SJSA1 (cell line): ENCODE data around the gene ACER2. TPM values are rescaled to one million over a fixed set of nuclear protein-coding genes. Genes with fewer than 3 reads are reported as not detected.
"Not testable (repeated sequence)": the region's sequence is repeated elsewhere in the genome, so short reads cannot be mapped to it uniquely, and the experiment has no call there.

Experiments used
- DNase-seq, 2 experiments: peaks; one replicate each; pipeline ENCODE4 v3.0.0-alpha.2; 2015 to 2020; ENCODE audit warnings: low spot score in 2 of 2, low read depth in 1 of 2
- H3K27ac ChIP-seq: fragments of 250-450 bp; sonication (Bioruptor Pico); 2 replicates; pipeline ENCODE4 v1.5.1; 2020; ENCODE audit warnings: mild to moderate bottlenecking, moderate library complexity
- H3K27me3 ChIP-seq: fragments of 250-450 bp; sonication (Bioruptor Pico); replicated peaks from 2 replicates; pipeline ENCODE4 v1.5.1; 2020; ENCODE audit warnings: mild to moderate bottlenecking, moderate library complexity
- H3K36me3 ChIP-seq: fragments of 250-450 bp; sonication (Bioruptor Pico); 2 replicates; pipeline ENCODE4 v1.5.1; 2020; ENCODE audit warnings: mild to moderate bottlenecking
- H3K4me1 ChIP-seq: fragments of 250-450 bp; sonication (Bioruptor Pico); replicated peaks from 2 replicates; pipeline ENCODE4 v1.6.1; 2021; ENCODE audit warnings: mild to moderate bottlenecking
- H3K4me3 ChIP-seq: fragments of 250-450 bp; sonication (Bioruptor Pico); 2 replicates; pipeline ENCODE4 v1.5.1; 2020; ENCODE audit warnings: mild to moderate bottlenecking
- H3K9me3 ChIP-seq: fragments of 250-450 bp; sonication (Bioruptor Pico); replicated peaks from 2 replicates; pipeline ENCODE4 v1.5.1; 2020; ENCODE audit warnings: mild to moderate bottlenecking
- total RNA-seq: library from RNA; depleted of rRNA; stranded (reverse); fragments of >200 nt; shearing (Covaris generic); gene quantifications from 2 replicates; pipeline ENCODE4 v1.2.3, GENCODE V29; 2014

The ACER2 gene
- total RNA-seq, 1 experiment from 2014 or later, result 0.82 TPM

DNA sequence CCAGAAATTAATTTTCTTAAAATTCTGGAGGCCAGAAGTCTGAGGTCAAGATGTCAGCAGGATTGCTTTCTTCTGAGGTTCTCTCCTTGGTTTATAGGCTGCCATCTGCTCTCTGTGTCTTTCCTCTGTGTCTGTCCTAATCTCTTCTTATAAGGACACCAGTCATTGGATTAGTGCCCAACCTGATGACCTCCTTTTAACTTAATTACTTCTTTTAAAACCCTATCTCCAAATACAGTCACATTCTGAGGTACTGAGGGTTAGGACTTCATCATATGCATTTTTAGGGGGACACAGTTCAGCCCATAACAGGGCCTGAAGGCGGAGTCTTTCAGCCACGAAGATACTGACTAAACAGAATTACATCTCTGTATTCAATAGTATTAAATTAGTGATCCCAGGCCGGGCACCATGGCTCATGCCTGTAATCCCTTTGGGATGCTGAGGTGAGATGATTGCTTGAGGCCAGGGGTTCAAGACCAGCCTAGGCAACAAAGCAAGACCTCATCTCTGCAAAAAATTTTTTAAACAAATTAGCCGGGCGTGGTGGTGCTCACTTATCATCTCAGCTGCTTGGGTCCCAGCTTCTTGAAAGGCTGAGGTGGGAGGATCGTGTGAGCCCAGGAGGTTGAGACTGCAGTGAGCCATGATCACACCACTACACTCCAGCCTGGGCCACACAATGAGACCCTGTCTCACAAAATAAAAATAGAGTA is 22.9 kb upstream of the ACER2 start:
- no peaks in the 10 kb centered on the region for H3K9me3 ChIP-seq
- DNase-seq, result no peak
- H3K4me1 ChIP-seq, result peaks cover 3% of the 10 kb centered on the region; the same call in 1 of the 2 replicates
- no peaks in the 10 kb centered on the region for H3K36me3 ChIP-seq
- no peaks in the 10 kb centered on the region for H3K27me3 ChIP-seq
- no peak overlapping the region for H3K27ac ChIP-seq
- no peak overlapping the region for H3K4me3 ChIP-seq

DNA sequence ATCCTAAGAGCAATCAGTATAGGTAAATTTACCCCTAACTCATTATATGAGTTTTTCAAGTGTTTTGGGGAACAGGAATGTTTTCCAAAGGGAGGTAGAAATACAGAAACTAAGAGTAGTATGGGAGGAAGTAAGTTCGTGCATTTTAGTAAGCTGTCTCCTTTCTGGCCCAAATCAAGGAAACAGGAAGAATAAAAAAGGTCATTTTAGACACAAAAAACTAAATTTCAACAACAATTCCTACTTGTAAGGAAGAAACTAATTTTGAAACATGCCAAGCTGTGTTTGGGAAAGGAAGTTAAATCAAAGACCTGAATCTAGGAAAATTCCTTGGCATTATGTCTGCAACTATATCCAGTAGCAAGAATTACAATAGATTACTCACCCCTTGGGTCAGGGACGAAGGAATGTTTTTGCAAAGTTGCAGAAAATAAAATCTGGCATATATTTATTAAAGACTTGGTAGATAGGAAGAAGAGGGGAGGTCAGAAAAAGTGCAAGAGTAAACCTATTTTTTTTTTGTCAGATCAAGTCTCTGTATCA is 22.2 kb upstream of the ACER2 start:
- Histone ChIP-seq H3K36me3 (no peaks in the 10 kb centered on the region), H3K27ac (no peak overlapping the region), H3K27me3 (no peaks in the 10 kb centered on the region), H3K4me3 (no peak overlapping the region), H3K9me3 (no peaks in the 10 kb centered on the region), H3K4me1 (no peaks in the 10 kb centered on the region)
- DNase-seq, result no peak

DNA sequence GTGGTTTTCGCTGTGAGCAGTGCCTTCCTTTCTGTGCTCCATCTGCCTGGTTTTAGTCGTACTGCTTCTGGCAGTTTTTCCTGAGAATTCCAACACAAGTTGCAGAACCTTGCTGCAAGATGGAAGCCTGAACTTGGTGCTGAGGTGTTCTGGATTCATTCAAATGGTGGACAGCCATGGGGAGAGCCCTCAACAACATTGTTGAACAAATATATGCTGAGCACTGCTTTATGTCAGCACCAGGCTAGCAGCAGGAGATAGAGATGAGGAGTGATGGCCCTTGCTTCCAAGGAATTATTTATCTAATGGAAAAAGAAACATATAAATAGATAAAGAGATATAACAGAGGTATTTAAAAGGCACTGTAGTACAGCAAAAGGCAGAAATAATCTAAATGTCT is 21.5 kb upstream of the ACER2 start:
- DNase-seq, result no peak
- no peak overlapping the region for H3K27ac ChIP-seq
- no peaks in the 10 kb centered on the region for H3K27me3 ChIP-seq
- H3K36me3 ChIP-seq, result no peaks in the 10 kb centered on the region
- no peaks in the 10 kb centered on the region for H3K4me1 ChIP-seq
- no peak overlapping the region for H3K4me3 ChIP-seq
- H3K9me3 ChIP-seq, result no peaks in the 10 kb centered on the region

DNA sequence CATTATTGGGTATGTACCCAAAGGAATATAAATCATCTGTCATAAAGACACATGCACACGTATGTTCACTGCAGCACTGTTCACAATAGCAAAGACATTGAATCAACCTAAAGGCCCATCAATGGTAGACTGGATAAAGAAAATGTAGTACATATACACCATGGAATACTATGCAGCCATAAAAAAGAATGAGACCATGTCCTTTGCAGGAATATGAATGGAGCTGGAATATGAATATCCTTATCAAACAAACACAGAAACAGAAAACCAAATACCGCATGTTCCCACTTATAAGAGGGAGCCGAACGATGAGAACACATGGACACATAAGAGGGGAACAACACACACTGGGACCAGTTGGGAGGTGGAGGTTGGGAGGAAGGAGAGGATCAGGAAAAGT is 19.3 kb upstream of the ACER2 start:
- H3K4me3 ChIP-seq, H3K27me3 ChIP-seq: not testable (repeated sequence)

DNA sequence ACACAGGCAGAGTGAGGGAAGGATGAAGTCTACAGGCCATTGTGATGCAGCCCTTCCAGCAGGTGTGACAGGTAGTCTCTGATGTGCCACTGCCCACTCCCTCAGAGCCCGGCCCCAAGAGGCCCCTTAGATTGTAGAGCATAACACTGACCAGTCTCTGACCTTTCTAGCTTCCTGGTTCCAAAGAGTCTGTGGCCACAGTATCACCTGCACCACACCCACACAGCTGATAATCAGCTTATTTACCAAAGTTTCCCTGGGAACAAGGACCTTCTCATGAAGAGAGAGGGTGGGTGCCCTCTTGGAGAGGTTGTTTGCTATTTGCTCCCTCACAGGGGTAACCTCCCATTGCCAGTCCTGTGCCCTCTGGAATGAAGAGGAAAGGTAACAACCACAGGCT is 11.0 kb upstream of the ACER2 start:
- Histone ChIP-seq H3K4me1 (no peaks in the 10 kb centered on the region), H3K9me3 (no peaks in the 10 kb centered on the region), H3K4me3 (no peak overlapping the region), H3K27me3 (no peaks in the 10 kb centered on the region), H3K27ac (no peak overlapping the region), H3K36me3 (no peaks in the 10 kb centered on the region)
- no peak for DNase-seq

More for the DNA sequence above, 19.3 kb upstream of the ACER2 start:
- not testable (repeated sequence) for H3K9me3 ChIP-seq, H3K4me1 ChIP-seq, H3K27ac ChIP-seq, DNase-seq, H3K36me3 ChIP-seq

DNA sequence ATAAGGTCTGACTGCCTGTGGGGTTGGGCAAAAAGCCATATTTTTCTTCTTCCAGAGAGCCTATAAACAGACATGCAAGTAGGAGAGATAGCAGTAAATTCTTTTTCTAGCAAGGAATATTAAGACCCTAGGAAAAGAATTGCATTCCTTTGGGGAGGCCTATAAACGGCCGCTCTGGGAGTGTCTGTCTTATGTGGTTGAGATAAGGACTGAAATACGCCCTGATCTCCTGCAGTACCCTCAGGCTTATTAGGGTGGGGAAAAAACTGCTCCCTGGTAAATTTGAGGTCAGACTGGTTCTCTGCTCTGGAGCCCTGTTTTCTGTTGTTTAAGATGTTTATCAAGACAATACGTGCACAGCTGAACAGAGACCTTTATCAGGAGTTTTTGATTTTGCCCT is 5.6 kb upstream of the ACER2 start:
- H3K36me3 ChIP-seq, H3K27ac ChIP-seq, H3K4me1 ChIP-seq, H3K27me3 ChIP-seq, DNase-seq, H3K9me3 ChIP-seq, H3K4me3 ChIP-seq: not testable (repeated sequence)

DNA sequence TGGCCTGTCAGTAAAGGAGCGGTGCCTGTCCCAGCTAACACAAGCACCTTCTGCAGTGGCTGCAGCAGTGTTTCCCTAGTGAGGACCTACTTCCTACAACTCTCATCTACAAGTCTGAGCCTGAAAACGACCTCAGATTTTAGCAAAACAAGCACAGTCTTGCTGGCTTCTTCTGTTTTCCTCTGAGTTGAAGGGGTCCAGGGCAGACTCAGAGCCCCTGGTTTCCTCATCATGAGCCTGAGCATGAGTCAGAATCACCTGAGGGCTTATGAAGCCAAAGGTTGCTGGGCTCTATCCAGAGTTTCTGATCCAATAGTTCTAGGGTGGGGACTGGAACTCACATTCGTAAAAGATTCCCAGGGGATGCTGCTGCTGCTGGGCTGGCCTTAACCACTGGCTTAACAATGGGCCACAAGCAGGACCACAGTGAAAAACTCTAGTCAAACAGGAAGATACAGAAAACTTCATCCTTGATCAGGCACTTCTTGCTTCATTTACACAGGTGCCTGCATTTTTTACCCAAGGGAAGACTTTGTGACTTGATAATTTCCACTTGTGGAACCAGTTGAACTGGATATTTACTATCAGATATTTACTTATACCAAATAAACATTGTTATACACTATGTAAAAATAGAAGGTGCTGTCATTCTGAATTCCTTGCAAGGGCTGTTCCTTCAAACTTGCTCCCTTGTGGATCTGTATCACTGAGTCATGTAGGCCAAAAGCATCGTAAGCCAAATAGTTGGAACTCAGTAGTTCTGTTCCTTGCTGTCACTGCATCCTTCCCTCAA is 4.3 kb upstream of the ACER2 start:
- no peaks in the 10 kb centered on the region for H3K4me1 ChIP-seq
- no peaks in the 10 kb centered on the region for H3K36me3 ChIP-seq
- no peaks in the 10 kb centered on the region for H3K27me3 ChIP-seq
- no peak for DNase-seq
- H3K9me3 ChIP-seq, result no peaks in the 10 kb centered on the region
- no peak overlapping the region for H3K27ac ChIP-seq
- no peak overlapping the region for H3K4me3 ChIP-seq

DNA sequence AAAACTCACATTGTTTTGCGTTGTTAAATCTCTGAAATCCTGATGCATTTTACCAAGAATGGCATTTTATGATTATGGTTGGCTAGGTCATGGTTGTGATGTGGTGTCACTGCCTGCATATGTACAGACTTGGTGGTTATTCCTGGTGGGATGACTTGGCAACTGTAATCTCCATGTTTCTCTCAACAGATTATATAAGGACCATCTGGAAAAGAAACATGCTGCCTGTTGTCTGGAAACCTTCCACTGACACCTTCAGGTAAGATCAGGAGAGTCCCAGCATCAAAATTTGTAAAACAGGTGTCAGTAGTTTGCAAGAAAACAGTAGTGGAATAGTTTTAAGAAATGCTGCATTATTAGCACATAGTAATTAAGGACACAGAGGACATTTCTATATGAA is 3.0 kb upstream of the ACER2 start:
- no peak for DNase-seq
- H3K9me3 ChIP-seq, result no peaks in the 10 kb centered on the region
- H3K4me1 ChIP-seq, result no peaks in the 10 kb centered on the region
- no peak overlapping the region for H3K27ac ChIP-seq
- H3K36me3 ChIP-seq, result no peaks in the 10 kb centered on the region
- no peaks in the 10 kb centered on the region for H3K27me3 ChIP-seq
- no peak overlapping the region for H3K4me3 ChIP-seq

DNA sequence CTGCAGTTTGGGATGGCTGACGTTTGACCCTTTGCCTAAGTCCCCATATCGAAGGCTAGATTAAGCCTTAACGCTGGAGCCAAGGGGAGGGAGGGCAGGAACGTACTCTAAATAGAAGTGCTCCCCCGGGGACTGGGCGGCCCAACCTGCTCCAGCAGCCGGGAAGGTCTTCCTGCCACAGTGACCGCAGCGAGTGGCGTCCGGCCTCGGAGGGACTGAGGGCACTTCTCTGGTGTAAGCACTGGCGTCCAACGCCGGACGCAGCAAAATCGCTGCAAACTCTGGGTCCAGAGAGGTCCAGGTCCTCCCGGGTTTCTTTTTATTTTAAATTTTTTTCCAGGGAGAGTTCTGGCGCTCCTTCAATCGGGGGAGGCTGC is 505 bp upstream of the ACER2 start:
- no peaks in the 10 kb centered on the region for H3K4me1 ChIP-seq
- H3K27ac ChIP-seq, result no peak overlapping the region
- no peaks in the 10 kb centered on the region for H3K9me3 ChIP-seq

DNA sequence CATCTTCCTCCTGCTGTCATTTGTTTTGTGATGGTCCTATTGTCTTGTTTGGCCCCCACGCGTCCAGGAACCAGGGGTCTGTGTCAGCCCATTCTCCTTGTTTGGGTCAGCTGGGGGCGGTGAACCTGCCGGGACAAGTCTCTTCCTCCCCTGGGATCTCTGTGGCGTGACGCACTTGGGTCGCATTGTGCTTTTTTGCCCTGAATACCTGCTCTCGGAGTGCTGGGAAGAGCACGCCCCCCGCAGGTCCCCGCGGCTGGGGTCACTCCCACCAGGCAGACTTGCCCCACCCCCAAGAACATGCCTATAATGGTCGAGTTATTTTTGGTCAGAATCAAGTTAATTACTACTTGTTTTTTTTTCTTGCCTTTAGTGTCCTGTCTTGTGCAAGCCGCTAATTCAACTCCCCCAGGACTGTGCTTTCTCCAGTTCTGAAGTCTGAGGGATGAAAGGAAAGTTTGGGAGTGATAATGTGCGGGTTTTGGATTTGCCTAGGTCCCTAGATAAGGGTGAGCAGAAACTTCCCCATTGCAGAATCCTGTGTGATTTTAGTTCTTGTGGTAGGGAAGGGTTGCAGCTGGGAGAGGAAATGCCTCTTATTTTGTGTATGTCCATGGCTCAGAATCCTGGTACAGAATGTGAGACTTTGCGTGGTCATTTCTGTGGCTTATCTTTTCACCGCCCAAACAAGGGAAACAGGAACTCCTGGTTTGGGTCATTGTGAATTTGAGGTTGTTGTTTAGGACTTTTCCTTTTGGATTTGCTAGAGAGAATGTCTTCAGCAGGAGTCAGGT is 789 bp downstream of the ACER2 start:
- H3K27ac ChIP-seq, result no peak overlapping the region
- no peaks in the 10 kb centered on the region for H3K4me1 ChIP-seq
- no peak for DNase-seq
- no peaks in the 10 kb centered on the region for H3K27me3 ChIP-seq
- H3K36me3 ChIP-seq, result no peaks in the 10 kb centered on the region
- H3K4me3 ChIP-seq, result peak overlapping the region; percentile 56
- no peaks in the 10 kb centered on the region for H3K9me3 ChIP-seq

More for the DNA sequence above, 505 bp upstream of the ACER2 start:
- Histone ChIP-seq H3K36me3 (no peaks in the 10 kb centered on the region), H3K27me3 (no peaks in the 10 kb centered on the region), H3K4me3 (peak overlapping the region; percentile 56)
- no peak for DNase-seq

DNA sequence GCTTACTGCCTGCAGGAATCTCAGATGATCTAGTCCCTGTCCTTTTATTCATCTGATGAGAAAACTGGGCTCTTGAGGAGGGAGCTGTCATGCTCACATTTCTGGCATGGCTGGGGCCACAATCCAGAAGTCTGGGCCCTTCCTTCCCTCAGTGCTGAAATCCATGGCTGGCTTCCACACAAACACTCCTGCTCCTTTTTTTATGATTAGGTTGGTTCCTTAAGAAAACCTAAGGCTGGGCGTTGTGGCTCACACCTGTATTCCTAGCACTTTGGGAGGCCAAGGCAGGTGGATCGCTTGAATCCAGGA is 1.3 kb downstream of the ACER2 start:
- no peak for DNase-seq
- Histone ChIP-seq H3K27ac (no peak overlapping the region), H3K4me3 (no peak overlapping the region), H3K4me1 (no peaks in the 10 kb centered on the region), H3K36me3 (no peaks in the 10 kb centered on the region), H3K27me3 (no peaks in the 10 kb centered on the region), H3K9me3 (no peaks in the 10 kb centered on the region)

DNA sequence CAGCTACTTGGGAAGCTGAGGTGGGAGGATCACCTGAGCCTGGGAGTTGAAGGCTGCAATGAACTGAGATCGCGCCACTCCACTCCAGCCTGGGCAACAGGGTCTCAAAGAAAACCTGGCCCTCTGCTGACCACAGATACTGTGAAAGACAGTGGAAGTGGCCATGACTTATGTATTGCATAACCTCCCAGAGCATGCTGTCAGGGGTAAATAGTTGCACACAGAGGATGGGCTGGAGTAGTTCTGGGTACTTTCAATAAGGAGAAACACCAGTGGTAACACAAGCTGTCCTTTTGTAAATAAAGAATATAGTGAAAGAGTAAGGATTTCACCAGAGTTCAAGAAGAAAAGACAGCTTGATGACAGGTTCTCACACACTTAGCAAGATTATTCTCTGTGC is 1.8 kb downstream of the ACER2 start:
- Histone ChIP-seq H3K36me3 (no peaks in the 10 kb centered on the region), H3K4me1 (no peaks in the 10 kb centered on the region), H3K4me3 (no peak overlapping the region), H3K27me3 (no peaks in the 10 kb centered on the region), H3K27ac (no peak overlapping the region), H3K9me3 (no peaks in the 10 kb centered on the region)
- DNase-seq, result no peak

DNA sequence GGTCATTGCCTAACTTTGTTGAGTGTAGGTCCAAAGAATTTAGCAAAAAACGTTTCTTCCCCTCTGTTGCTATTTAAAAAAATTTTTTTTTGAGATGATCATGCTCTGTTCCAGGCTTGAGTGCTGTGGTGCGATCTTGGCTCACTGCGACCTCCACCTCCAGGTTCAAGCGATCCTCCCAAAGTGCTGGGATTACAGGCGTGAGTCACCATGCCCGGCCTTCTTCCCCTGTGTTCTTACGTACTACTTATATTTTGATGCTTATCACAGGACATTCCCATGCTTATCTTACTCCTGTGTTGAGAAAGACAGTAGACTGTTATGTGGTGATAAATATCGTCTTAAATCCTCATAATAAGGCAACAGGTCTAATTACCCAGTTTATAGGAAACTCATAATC is 2.5 kb downstream of the ACER2 start:
- Histone ChIP-seq H3K4me1 (no peaks in the 10 kb centered on the region), H3K27me3 (no peaks in the 10 kb centered on the region), H3K27ac (no peak overlapping the region), H3K9me3 (no peaks in the 10 kb centered on the region), H3K4me3 (no peak overlapping the region), H3K36me3 (no peaks in the 10 kb centered on the region)
- DNase-seq, result no peak

DNA sequence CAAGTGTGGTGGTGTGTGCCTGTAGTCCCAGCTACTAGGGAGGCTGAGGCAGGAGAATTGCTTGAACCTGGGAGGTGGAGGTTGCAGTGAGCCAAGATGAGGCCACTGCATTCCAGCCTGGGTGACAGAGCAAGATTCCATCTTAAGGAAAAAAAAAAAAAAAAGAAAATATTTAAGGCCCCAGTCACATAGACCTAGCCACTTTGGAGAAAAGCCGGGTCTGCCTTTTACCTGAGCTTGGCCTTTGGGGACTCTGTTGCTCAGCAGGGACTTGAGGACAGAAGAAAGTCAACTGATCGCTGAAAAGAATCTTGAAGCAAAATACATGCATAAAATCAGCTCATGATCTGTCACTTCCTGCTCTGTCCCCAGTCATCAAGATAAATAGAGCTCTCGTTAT is 4.6 kb downstream of the ACER2 start:
- DNase-seq, H3K27ac ChIP-seq: not testable (repeated sequence)

More for the DNA sequence above, 4.6 kb downstream of the ACER2 start:
- not testable (repeated sequence) for H3K4me1 ChIP-seq, H3K9me3 ChIP-seq, H3K27me3 ChIP-seq, H3K4me3 ChIP-seq, H3K36me3 ChIP-seq
